K562 (cell line): ENCODE results near the gene NTF4. TPM values are rescaled to one million over a fixed set of nuclear protein-coding genes. Genes with fewer than 3 reads are reported as not detected.

ENCODE experiments used
- ASH1L ChIP-seq: fragments of 450-650 bp; IDR thresholded peaks from 2 replicates; pipeline ENCODE4 v1.6.1; 2018; ENCODE audit warnings: borderline replicate concordance, mild to moderate bottlenecking, low read depth; ENCODE audit not compliant: partially characterized antibody
- CUX1 ChIP-seq: fragments of 200-800 bp; sonication (Bioruptor generic); IDR thresholded peaks from 2 replicates; pipeline ENCODE4 v1.6.1; 2016; ENCODE audit warnings: missing genetic modification characterization, missing compliant biosample characterization
- ETV1 ChIP-seq: fragments of 450-650 bp; conservative IDR thresholded peaks from 2 replicates; pipeline ENCODE4 v1.6.1; 2016; ENCODE audit warnings: missing genetic modification characterization, control low read depth, low read depth, missing compliant biosample characterization
- FOS ChIP-seq: IDR thresholded peaks from 3 replicates; pipeline ENCODE4 v1.6.1; 2011; ENCODE audit not compliant: insufficient read length; ENCODE audit errors: extremely low read depth
- FOXK2 ChIP-seq, 2 experiments: fragments of 450-650 bp; IDR thresholded peaks in 1 of 2; conservative IDR thresholded peaks in 1 of 2; 2 replicates each; pipeline ENCODE4 v1.6.1; 2016; ENCODE audit warnings: low read depth in 2 of 2, mild to moderate bottlenecking in 1 of 2
- JUN ChIP-seq, 2 experiments: sonication (generic) in 1 of 2; formaldehyde crosslinking in 1 of 2; IDR thresholded peaks; 2 replicates each; pipeline versions ENCODE4 v1.6.1 to v1.8.0; 2012 to 2022; ENCODE audit warnings: borderline replicate concordance in 2 of 2, mild to moderate bottlenecking in 2 of 2, improper control_type of control experiment in 1 of 2, low read depth in 1 of 2, low read length in 1 of 2, missing genetic modification reagents in 1 of 2
- KLF13 ChIP-seq: fragments of 450-650 bp; IDR thresholded peaks from 2 replicates; pipeline ENCODE4 v1.6.1; 2016; ENCODE audit warnings: missing genetic modification characterization, low read depth, mild to moderate bottlenecking, missing compliant biosample characterization, moderate library complexity, borderline replicate concordance
- POLR2B ChIP-seq: fragments of 450-650 bp; IDR thresholded peaks from 2 replicates; pipeline ENCODE4 v1.6.1; 2018; ENCODE audit warnings: low read depth; ENCODE audit not compliant: partially characterized antibody
- RAD51 ChIP-seq: fragments of 450-650 bp; IDR thresholded peaks from 2 replicates; pipeline ENCODE4 v1.7.1; 2016; ENCODE audit warnings: low read depth, mild to moderate bottlenecking, borderline replicate concordance
- SAFB ChIP-seq: fragments of 200-400 bp; formaldehyde crosslinking; IDR thresholded peaks from 2 replicates; pipeline ENCODE4 v1.6.1; 2017; ENCODE audit warnings: low read depth, low read length, borderline replicate concordance
- SIRT6 ChIP-seq: IDR thresholded peaks from one replicate; pipeline ENCODE4 v1.6.1; 2012; ENCODE audit warnings: low read depth, mild to moderate bottlenecking, control low read depth, inconsistent platforms, low read length, moderate library complexity
- SNRNP70 ChIP-seq: fragments of 200-400 bp; formaldehyde crosslinking; optimal IDR thresholded peaks from 2 replicates; pipeline ENCODE3; 2017; ENCODE audit warnings: low read depth, low read length
- SREBF1 ChIP-seq: fragments of 150-350 bp; IDR thresholded peaks from 2 replicates; pipeline ENCODE4 v1.6.1; 2014; ENCODE audit warnings: antibody characterized with exemption, low read depth, low read length, borderline replicate concordance
- TCF7 ChIP-seq: sonication (generic); IDR thresholded peaks from 2 replicates; pipeline ENCODE4 v1.6.1; 2016; ENCODE audit warnings: antibody characterized with exemption, borderline replicate concordance
- TRIM28 ChIP-seq: fragments of 450-650 bp; IDR thresholded peaks from 2 replicates; pipeline ENCODE4 v1.6.1; 2017
- USF2 ChIP-seq: sonication (generic); formaldehyde crosslinking; IDR thresholded peaks from 2 replicates; pipeline ENCODE4 v1.5.0; 2020; ENCODE audit warnings: missing genetic modification reagents
- ZBTB1 ChIP-seq: sonication (generic); formaldehyde crosslinking; IDR thresholded peaks from 2 replicates; pipeline ENCODE4 v1.8.1; 2023; ENCODE audit warnings: missing genetic modification reagents, low read depth, mild to moderate bottlenecking, borderline replicate concordance
- ZBTB7A ChIP-seq: IDR thresholded peaks from 2 replicates; pipeline ENCODE4 v1.6.1; 2011; ENCODE audit warnings: low read depth, mild to moderate bottlenecking, low read length, moderate library complexity, borderline replicate concordance; ENCODE audit not compliant: control insufficient read depth
- ZNF143 ChIP-seq: sonication (generic); formaldehyde crosslinking; IDR thresholded peaks from 2 replicates; pipeline ENCODE4 v1.9.0; 2022; ENCODE audit warnings: mild to moderate bottlenecking, missing genetic modification reagents
- ZNF253 ChIP-seq: fragments of 250-450 bp; sonication (Bioruptor Pico); conservative IDR thresholded peaks from 2 replicates; pipeline ENCODE4 v1.6.1; 2021; ENCODE audit warnings: mild to moderate bottlenecking
- ZNF384 ChIP-seq: IDR thresholded peaks from 2 replicates; pipeline ENCODE4 v1.6.1; 2012; ENCODE audit warnings: low read depth, low read length, improper control_type of control experiment
- ZNF57 ChIP-seq: fragments of 450-650 bp; formaldehyde crosslinking; IDR thresholded peaks from 2 replicates; pipeline ENCODE4 v1.4.0; 2020; ENCODE audit warnings: mild to moderate bottlenecking, moderate library complexity
- polyA plus RNA-seq, 8 experiments: library from polyadenylated mRNA; depleted of rRNA in 4 of 8; stranded (reverse) in 5 of 8; unstranded in 3 of 8; fragments of >200 nt; fragmentation: Nextera tagmentation in 2 of 8; fragmentation: Illumina TruSeq in 1 of 8; extraction: Ambion mirVana in 2 of 8; extraction: Trizol in 1 of 8; gene quantifications; 2 replicates each; pipeline versions ENCODE4 v1.2.1 to v1.2.3, GENCODE V29; 2011 to 2014; ENCODE audit warnings: inconsistent platforms in 1 of 8, missing spikeins in 1 of 8
- total RNA-seq, 7 experiments: library from RNA; depleted of rRNA in 6 of 7; stranded (reverse); fragments of >200 nt in 6 of 7; fragmentation: Illumina TruSeq in 2 of 7; extraction: Trizol in 2 of 7; gene quantifications; 2 replicates each; pipeline versions ENCODE4 v1.2.1 to v1.2.3, GENCODE V29; 2011 to 2021; ENCODE audit warnings: low replicate concordance in 1 of 7

NTF4 gene
- total and polyA plus RNA-seq, 9 of the 15 experiments (the other 6 are each of a cell fraction or from before 2014, with no cell fraction given), result not detected

GRCh38 chr19:49085020-49085867 lies 20.6 kb upstream of the NTF4 start, which contains the start of gene SNRNP70 (continued):
- TF ChIP-seq ZNF143 (CRISPR knock-in tag) (peak; percentile 82), TRIM28 (0 out of 2 replicates have a peak, but pooled peaks have one; percentile 10), CUX1 (CRISPR knock-in tag) (no peak), POLR2B (peak; percentile 98), TCF7 (no peak), ZNF253 (CRISPR knock-in tag) (no peak), SIRT6 (no peak), ZNF57 (no peak), ASH1L (no peak), ZNF384 (no peak), ZBTB1 (CRISPR knock-in tag) (0 out of 2 replicates have a peak, but pooled peaks have one; percentile 22), FOXK2 (conservative IDR thresholded peaks at IDR 0.05 in 1 of 2, IDR thresholded peaks at IDR 0.05 in 1 of 2; ENCODE audit: low read depth in 2 of 2) (peak; percentile 84 to 87; a peak in 3 of 4 replicates), SNRNP70 (no peak), ZBTB7A (peak; percentile 33; the same call in 1 of the 2 replicates), RAD51 (no peak), ETV1 (no peak), SREBF1 (no peak), JUN (IDR thresholded peaks at IDR 0.05; ENCODE audit: borderline replicate concordance, low read depth, low read length) (no peak), JUN (CRISPR knock-in tag; IDR thresholded peaks at IDR 0.05; ENCODE audit: borderline replicate concordance) (no peak), SAFB (0 out of 2 replicates have a peak, but pooled peaks have one; percentile 36), USF2 (CRISPR knock-in tag) (no peak), FOS (no peak), KLF13 (tag) (peak; percentile 34; the same call in 1 of the 2 replicates)
